Stimulated activated CD4-positive, alpha-beta T cell treated with anti-CD3 and anti-CD28 coated beads, Interleukin-15, amount 100 ng/mL, for 48 hours (primary cell): Measurements from ENCODE around the gene MMP1.

Experiments used
- DNase-seq, 2 donors: peaks; one replicate each; pipeline ENCODE4 v3.0.0-alpha.2; 2020; ENCODE audit warnings: low read depth in 2 of 2

Gene MMP1

GRCh38 chr11:102806296-102806695 is 8.3 kb upstream of the MMP1 start:
- DNase-seq: no peak

GRCh38 chr11:102802341-102802740 is 4.4 kb upstream of the MMP1 start:
- DNase-seq: no peak

DNA sequence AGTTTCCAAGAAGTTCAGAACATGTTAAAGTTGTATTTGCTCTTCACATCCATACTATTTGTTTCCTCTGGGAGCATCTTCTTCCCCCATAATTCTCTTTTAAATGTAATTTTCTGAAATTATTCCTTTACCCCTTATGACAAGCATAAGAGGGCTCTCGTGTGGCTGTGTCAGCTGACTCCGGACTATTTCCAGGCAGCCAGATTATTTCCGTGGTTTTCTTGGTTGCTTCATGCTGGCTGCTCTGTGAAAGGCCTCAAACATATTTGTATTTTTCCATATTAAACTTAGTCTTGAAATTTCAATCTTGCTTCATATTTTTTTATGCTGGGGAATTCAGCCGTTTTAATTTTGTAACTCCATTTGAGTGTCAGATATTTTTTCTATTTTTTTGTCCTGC is 2.8 kb upstream of the MMP1 start:
- DNase-seq: no peak

GRCh38 chr11:102799681-102800340 is 1.9 kb upstream of the MMP1 start:
- no peak for DNase-seq

GRCh38 chr11:102794382-102794781 is 3.6 kb downstream of the MMP1 start:
- no peak for DNase-seq

GRCh38 chr11:102793677-102794290 is 4.2 kb downstream of the MMP1 start:
- DNase-seq: no peak

- no peak for DNase-seq
These were observed 5.4 kb downstream of the MMP1 start for GRCh38 chr11:102792604-102793003.

DNA sequence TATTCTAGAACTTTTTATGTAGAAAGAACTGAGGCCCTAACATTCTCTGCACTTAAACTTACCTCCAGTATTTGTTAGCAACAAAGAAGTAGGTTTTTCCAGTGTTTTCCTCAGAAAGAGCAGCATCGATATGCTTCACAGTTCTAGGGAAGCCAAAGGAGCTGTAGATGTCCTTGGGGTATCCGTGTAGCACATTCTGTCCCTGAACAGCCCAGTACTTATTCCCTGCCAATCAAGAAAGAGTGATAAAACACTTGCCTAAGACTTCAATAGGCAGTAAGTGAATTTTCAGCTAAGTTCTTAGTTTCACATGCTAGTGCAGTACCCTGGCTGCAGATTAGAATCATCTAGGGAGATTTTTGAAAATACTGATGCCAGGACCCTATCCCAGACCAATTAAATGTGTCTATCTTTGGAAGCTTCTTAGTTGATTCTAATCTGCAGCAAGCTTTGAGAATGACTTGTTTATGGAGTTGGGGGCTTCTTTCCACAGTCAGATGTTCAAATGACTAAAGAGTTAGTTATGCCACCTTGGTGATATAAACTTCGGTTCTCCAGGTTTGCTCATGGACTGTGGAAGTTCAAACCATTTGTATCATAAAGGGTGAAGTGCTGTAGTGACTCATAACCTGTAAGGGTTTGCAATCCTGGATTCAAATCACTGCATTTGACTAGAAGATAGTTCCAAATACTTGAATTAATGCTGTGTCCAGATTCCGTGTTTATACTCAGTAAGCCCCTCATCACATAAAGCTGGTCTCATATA is 6.5 kb downstream of the MMP1 start:
- no peak for DNase-seq

GRCh38 chr11:102788334-102788995 is 9.5 kb downstream of the MMP1 start:
- DNase-seq: no peak

- DNase-seq: no peak
These were observed 13.6 kb downstream of the MMP1 start for GRCh38 chr11:102784380-102784779.

DNA sequence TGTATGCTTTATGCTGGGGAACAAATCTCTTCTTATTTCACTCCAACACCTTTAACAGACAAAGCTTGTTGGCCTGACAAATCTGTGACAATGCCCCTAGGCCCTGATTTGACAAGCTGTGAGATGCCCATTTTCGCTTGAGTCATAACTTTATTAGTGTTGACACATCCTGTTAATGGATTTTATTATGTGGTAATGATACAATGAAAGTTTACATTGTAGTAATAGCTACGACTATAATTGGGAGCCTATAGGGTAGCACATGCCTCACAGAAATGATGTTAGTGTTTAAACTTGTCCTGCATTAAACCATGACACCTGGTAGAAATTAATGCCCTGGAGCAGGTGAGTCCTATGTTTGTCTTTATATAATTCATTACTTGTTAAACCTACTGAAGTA is 14.2 kb downstream of the MMP1 start:
- DNase-seq: no peak

DNA sequence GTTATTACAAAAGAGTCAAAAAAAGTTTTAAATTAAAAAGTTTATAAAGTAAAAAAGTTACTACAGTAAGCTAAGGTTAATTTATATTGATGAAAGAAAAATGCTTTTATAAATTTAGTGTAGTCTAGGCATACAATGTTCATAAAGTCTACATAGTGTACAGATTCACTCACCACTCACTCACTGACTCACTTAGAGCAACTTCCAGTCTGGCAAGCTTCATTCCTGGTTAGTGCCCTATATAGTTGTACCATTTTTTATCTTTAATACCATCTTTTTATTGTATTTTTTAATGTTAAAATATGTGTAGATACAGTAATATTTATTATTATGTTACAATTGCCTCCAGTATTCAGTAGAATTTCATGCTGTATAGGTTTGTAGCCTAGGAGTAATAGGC is 14.9 kb downstream of the MMP1 start:
- no peak for DNase-seq

DNA sequence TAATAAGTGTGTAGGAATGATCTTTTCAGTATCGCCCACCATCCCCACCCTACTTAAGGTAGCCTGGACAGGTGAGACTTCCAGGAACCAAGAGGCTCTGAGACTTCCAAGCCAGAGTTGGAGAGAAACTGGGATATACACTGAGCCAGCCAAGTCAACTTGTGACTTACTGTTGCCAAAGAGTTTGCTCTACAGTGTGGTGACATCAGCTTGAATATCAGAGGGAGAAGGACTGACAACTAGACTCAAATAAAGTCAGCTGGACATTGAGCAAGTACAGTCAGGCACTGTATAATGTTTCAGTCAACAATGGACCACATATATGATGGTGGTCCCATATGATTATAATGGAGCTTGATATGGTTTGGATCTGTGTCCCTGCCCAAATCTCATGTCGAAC is 16.3 kb downstream of the MMP1 start:
- no peak for DNase-seq

DNA sequence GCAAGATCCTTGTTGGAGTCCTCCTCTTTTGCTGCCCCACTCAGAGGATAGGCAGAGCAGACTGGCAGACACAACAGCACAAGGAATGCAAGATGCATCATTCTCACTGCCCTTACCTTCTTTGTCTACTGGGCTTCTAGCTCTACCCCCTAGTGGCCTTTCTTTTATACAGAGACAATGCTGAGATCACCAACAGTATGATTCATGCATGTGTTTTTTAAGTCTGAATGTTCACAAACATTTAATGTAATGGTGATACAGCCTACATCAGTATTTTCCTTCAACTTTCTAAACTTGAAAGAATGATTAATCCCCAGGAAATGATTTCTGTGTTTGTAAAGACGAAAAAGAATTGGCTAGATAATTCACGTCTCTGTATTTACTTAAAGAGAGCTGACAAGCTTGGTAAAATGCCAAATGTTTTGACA is 17.5 kb downstream of the MMP1 start, which contains the start of gene MMP10:
MMP10 (minus strand) TSS at position 138 of the 428 bp plus-strand sequence; CDS start at position 101, 37 bp downstream.
- DNase-seq: no peak

- DNase-seq: no peak
These were observed 21.5 kb downstream of the MMP1 start for GRCh38 chr11:102776454-102776853.

DNA sequence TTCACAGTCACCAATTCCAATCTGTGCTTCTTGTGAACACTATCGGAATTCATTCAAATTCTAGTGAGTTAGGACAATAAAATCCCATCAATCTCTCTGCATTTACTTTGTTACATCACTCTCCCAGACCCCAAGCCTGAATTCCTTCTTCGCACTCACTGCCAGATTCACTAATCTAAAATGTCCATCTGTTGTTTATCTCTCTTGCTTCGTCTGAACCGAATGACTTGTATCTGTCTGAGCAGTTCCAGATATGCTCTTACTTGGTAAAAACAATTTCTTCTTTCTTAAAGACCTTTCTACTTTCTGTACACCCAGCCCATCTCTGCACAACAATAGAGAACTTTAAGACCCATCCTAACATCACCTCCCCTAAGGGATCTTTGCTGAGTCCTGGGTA is 24.6 kb downstream of the MMP1 start:
- no peak for DNase-seq

DNA sequence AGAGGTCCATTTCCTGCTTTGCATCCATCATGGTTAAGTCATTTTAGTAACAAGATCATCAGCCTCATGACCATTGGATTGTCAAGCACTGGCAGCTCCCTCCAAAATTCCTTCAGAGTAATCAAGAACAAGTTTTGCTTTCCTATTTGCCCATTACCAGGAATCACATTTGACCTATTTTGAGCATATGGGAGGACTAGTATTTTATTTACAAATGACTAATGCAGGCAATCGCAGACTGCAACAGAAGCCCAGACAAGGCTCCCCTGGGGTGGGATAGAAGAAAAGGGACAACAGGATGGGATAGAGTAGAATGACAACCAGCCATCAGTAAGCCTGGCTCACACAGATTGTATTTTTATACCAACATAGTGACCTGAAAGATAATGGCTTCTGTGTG is 26.6 kb downstream of the MMP1 start:
- DNase-seq: no peak

- no peak for DNase-seq
These were observed 27.8 kb downstream of the MMP1 start for GRCh38 chr11:102770191-102770590.

DNA sequence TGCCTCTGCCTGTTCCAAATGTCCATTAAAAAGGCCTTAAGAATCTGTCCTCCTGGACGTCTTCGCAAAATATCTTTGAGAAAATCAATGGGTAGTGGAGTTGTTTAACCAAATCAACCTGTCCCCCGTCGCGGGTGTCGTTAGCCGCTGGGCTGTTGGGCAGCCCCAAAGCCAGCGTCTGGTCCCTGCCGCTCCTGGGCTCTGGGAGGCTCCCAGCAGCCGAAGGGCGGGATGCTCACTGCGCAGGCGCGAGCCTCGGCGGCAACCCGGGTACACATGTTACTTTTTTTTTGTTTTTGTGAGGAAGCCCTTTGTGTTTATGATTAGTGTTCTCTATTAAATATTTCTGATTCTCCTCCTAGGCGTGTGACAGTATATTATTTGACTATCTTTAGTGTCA is 30.2 kb downstream of the MMP1 start:
- DNase-seq: no peak

DNA sequence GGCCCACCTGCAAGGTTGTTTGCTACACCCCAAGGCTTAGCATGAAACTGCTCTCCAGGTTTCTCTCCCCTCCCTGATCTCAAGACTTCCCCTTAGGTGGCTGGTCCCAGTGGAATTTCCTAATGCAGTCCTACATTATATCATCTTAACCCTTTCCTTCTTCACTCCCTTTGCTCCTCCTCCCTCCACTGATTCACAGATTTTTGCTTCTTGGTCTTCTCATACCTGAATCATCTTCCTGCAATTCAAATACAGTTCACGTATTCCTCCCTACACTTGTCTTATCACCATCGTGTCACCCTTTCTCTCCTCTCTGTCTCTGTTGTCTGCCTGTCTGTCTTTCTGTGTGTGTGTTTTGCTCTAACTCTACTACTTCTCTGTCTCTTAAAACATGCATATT is 34.5 kb downstream of the MMP1 start:
- no peak for DNase-seq

GRCh38 chr11:102762361-102762767 is 35.6 kb downstream of the MMP1 start:
- DNase-seq: no peak

- no peak for DNase-seq
These were observed 36.2 kb downstream of the MMP1 start for GRCh38 chr11:102761646-102762238.
